Ectodermal cell (in vitro differentiated cells): ENCODE results near the gene SLIT3.

ENCODE experiments used
- H3K27ac ChIP-seq: 2 replicates; pipeline ENCODE4 v1.7.0; 2013; ENCODE audit warnings: mild to moderate bottlenecking, low read depth, low read length; ENCODE audit not compliant: insufficient read depth, poor library complexity, severe bottlenecking
- H3K27me3 ChIP-seq: 2 replicates; pipeline ENCODE4 v1.7.0; 2013; ENCODE audit warnings: mild to moderate bottlenecking, low read length; ENCODE audit not compliant: insufficient read depth, control insufficient read depth, poor library complexity, severe bottlenecking
- H3K36me3 ChIP-seq: one replicate; pipeline ENCODE4 v1.7.0; 2013; ENCODE audit warnings: low read length; ENCODE audit not compliant: control insufficient read depth, insufficient read depth
- H3K4me1 ChIP-seq: one replicate; pipeline ENCODE4 v1.7.0; 2013; ENCODE audit warnings: low read length; ENCODE audit not compliant: control insufficient read depth, insufficient read depth
- H3K4me3 ChIP-seq: 2 replicates; pipeline ENCODE4 v1.7.0; 2013; ENCODE audit warnings: low read depth, low read length, control low read depth; ENCODE audit not compliant: insufficient read depth
- H3K9me3 ChIP-seq: 2 replicates; pipeline ENCODE4 v1.7.0; 2013; ENCODE audit warnings: mild to moderate bottlenecking, low read length, moderate library complexity; ENCODE audit not compliant: control insufficient read depth
- WGBS, 2 experiments: methylation state at CpG; one replicate each; pipeline ENCODE4 v1.1.7; 2013; ENCODE audit warnings: missing lambda C conversion rate in 2 of 2; 5-methylcytosine and 5-hydroxymethylcytosine counted together

The SLIT3 gene

GRCh38 chr5:168886157-168886556 lies 414.8 kb downstream of the SLIT3 start:
- WGBS, 2 experiments, result 78 to 82% methylated on average over 9 of the region's 9 CpGs
- no peak overlapping the region for H3K27ac ChIP-seq

GRCh38 chr5:168885324-168886120 lies 415.4 kb downstream of the SLIT3 start:
- Histone ChIP-seq H3K4me3 (no peak overlapping the region), H3K4me1 (peaks cover 35% of the 10 kb centered on the region), H3K27ac (peak overlapping the region; percentile 64)

More at GRCh38 chr5:168886157-168886556, 414.8 kb downstream of the SLIT3 start:
- Histone ChIP-seq H3K9me3 (no peaks in the 10 kb centered on the region), H3K4me3 (no peak overlapping the region), H3K36me3 (no peaks in the 10 kb centered on the region), H3K27me3 (no peaks in the 10 kb centered on the region), H3K4me1 (peaks cover 35% of the 10 kb centered on the region)

GRCh38 chr5:168883991-168884390 lies 416.9 kb downstream of the SLIT3 start:
- H3K9me3 ChIP-seq, result no peaks in the 10 kb centered on the region
- no peak overlapping the region for H3K4me3 ChIP-seq
- H3K36me3 ChIP-seq, result no peaks in the 10 kb centered on the region
- H3K27me3 ChIP-seq, result no peaks in the 10 kb centered on the region
- 84 to 89% methylated on average over 8 of the region's 8 CpGs for WGBS, 2 experiments
- H3K4me1 ChIP-seq, result peaks cover 35% of the 10 kb centered on the region
- H3K27ac ChIP-seq, result peak overlapping the region; percentile 4

More at GRCh38 chr5:168885324-168886120, 415.4 kb downstream of the SLIT3 start:
- Histone ChIP-seq H3K36me3 (no peaks in the 10 kb centered on the region), H3K27me3 (no peaks in the 10 kb centered on the region), H3K9me3 (no peaks in the 10 kb centered on the region)
- WGBS, 2 experiments, result 76 to 82% methylated on average over 14 of the region's 14 CpGs

GRCh38 chr5:168883281-168883741 lies 417.6 kb downstream of the SLIT3 start:
- Histone ChIP-seq H3K27me3 (no peaks in the 10 kb centered on the region), H3K4me1 (peaks cover 35% of the 10 kb centered on the region), H3K9me3 (no peaks in the 10 kb centered on the region), H3K36me3 (no peaks in the 10 kb centered on the region), H3K4me3 (no peak overlapping the region), H3K27ac (no peak overlapping the region)
- 56 to 61% methylated on average over 15 of the region's 16 CpGs for WGBS, 2 experiments

- no peak overlapping the region for H3K27ac ChIP-seq
Observed at GRCh38 chr5:168882283-168882682, 418.7 kb downstream of the SLIT3 start.

GRCh38 chr5:168881427-168882149 lies 419.4 kb downstream of the SLIT3 start:
- Histone ChIP-seq H3K4me1 (peaks cover 39% of the 10 kb centered on the region), H3K4me3 (no peak overlapping the region), H3K36me3 (no peaks in the 10 kb centered on the region), H3K27me3 (no peaks in the 10 kb centered on the region), H3K27ac (no peak overlapping the region), H3K9me3 (no peaks in the 10 kb centered on the region)
- WGBS, 2 experiments, result 37 to 40% methylated on average over 11 of the region's 11 CpGs

More at GRCh38 chr5:168882283-168882682, 418.7 kb downstream of the SLIT3 start:
- Histone ChIP-seq H3K4me3 (no peak overlapping the region), H3K9me3 (no peaks in the 10 kb centered on the region), H3K4me1 (peaks cover 45% of the 10 kb centered on the region), H3K36me3 (no peaks in the 10 kb centered on the region), H3K27me3 (no peaks in the 10 kb centered on the region)
- 89 to 90% methylated on average over 12 of the region's 12 CpGs for WGBS, 2 experiments

GRCh38 chr5:168879929-168880328 lies 421.0 kb downstream of the SLIT3 start:
- Histone ChIP-seq H3K27me3 (no peaks in the 10 kb centered on the region), H3K4me1 (peaks cover 34% of the 10 kb centered on the region), H3K36me3 (no peaks in the 10 kb centered on the region), H3K27ac (no peak overlapping the region), H3K9me3 (no peaks in the 10 kb centered on the region), H3K4me3 (no peak overlapping the region)
- whole genome bisulfite sequencing, 2 experiments, result 87% methylated on average over 8 of the region's 8 CpGs

- Histone ChIP-seq H3K36me3 (no peaks in the 10 kb centered on the region), H3K27ac (no peak overlapping the region)
- 91 to 95% methylated on average over 2 of the region's 2 CpGs for WGBS, 2 experiments
Observed at GRCh38 chr5:168879331-168879730, 421.6 kb downstream of the SLIT3 start.

GRCh38 chr5:168878135-168878745 lies 422.7 kb downstream of the SLIT3 start:
- Histone ChIP-seq H3K4me3 (no peak overlapping the region), H3K27ac (no peak overlapping the region), H3K27me3 (no peaks in the 10 kb centered on the region), H3K36me3 (no peaks in the 10 kb centered on the region), H3K9me3 (no peaks in the 10 kb centered on the region), H3K4me1 (peaks cover 26% of the 10 kb centered on the region)
- WGBS, 2 experiments, result 89 to 93% methylated on average over 10 of the region's 10 CpGs

More at GRCh38 chr5:168879331-168879730, 421.6 kb downstream of the SLIT3 start:
- H3K4me3 ChIP-seq, result no peak overlapping the region
- H3K27me3 ChIP-seq, result no peaks in the 10 kb centered on the region
- peaks cover 34% of the 10 kb centered on the region for H3K4me1 ChIP-seq
- H3K9me3 ChIP-seq, result no peaks in the 10 kb centered on the region
